Upper lobe of left lung (tissue), 4 donors: ENCODE results near the gene FBXW7.

Experiments used
- CTCF ChIP-seq, 6 experiments: fragments of 450-650 bp in 4 of 6; fragments of 200-600 bp in 2 of 6; sonication (generic) in 2 of 6; IDR thresholded peaks; one replicate each; pipeline ENCODE4 v1.5.1; 2016 to 2019; ENCODE audit warnings: antibody characterized with exemption in 6 of 6
- POLR2A ChIP-seq, 4 donors: fragments of 450-650 bp; IDR thresholded peaks; one replicate each; pipeline ENCODE4 v1.5.1; 2016 to 2017; ENCODE audit warnings: antibody characterized with exemption in 4 of 4, mild to moderate bottlenecking in 2 of 4

- TF ChIP-seq CTCF (IDR thresholded peaks at IDR 0.05) (no peak), POLR2A (IDR thresholded peaks at IDR 0.05) (no peak)
Measured at GRCh38 chr4:152508386-152508785, 27.5 kb downstream of the FBXW7 start.
